GM18505 (cell line): ENCODE measurements around the gene RRM1.

Experiments used
- ATAC-seq: cut with Tn5 transposase; IDR thresholded peaks from one replicate; pipeline ENCODE4 v1.9.1; 2021; ENCODE audit not compliant: unreplicated experiment
- POLR2A ChIP-seq: IDR thresholded peaks from 4 replicates; pipeline ENCODE4 v1.6.1; 2011; ENCODE audit warnings: borderline replicate concordance; ENCODE audit not compliant: insufficient read depth, insufficient read length; ENCODE audit errors: extremely low read depth

Gene RRM1

DNA sequence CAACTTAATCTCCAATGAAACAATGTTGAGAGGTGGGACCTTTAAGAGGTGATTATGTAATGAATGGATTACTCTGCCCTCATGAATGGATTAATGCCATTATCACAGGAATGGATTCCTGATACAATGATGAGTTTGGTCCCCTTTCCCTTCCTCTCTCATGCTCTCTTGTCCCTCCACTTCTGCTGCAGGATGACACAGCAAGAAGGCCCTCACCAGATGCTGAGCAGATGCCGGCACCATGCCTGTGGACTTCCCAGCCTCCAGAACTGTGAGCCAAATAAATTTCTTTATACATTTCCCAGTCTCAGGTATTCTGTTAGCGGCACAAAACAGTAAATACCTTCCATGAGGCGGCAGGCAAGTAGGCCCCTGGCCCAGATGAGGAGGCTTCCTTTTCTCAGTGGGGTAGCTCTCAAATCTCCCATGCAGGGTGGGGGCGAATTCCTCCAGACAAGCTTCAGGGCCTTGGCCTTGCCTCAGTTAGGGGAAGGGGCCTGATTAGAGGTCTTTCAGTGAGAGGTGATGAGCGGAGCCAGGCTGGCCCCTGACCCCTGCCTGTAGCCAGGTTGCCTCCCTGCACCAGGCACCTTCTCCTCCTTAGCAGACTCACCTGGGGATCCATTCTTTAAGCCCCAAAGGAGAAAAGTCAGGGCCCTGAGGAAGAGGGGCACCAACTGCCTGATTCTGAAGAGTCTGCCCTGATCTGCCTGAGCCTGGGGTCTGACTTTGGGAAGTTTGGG is 86.0 kb downstream of the RRM1 start:
- no peak for ATAC-seq
- TF ChIP-seq POLR2A, result no peak

DNA sequence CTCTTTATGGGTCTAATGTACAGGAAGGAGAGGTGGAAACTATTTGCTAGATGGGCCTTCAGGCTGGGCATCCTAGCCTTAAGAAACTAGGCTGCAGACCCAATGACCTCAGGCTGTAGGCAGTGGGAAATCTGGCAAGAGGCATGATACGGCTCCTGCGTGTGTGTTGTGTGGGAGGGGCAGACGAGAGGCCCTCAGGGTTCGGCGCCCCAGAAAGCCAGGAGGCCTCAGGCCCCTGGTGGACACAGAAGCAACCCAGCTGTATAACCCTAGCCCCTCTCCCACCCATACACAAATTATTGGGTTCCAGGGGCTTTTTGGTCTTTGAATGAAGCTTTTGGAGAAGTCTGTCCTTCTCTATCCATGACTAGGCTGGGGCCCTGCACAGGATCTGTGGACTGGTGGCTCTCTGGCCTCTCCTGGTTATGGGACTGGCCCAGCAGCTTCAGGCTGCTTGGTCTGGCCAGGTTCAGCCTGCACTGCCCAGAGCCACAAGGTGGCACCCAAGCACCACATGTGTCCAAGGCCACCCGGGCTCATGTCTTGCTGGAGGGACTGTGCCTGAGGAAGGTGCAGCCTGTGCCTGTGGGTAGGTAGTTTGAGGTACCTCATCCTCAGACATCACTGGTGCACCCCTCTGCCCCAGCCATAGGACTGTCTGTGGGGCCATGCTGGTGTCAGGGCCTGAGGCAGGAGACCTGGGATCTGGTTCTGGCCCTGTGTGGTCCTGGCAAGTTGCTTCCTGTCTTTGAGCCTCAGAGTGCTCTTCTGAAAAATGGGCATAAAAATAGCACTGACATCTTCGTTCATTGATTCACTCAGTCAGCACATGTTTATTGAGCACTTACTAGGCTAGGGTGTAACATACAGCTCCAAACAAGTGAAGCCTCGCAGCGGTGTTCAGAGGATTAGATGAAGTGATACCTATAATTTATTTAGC is 87.5 kb downstream of the RRM1 start:
- no peak for TF ChIP-seq POLR2A
- ATAC-seq, result peak; percentile 62

DNA sequence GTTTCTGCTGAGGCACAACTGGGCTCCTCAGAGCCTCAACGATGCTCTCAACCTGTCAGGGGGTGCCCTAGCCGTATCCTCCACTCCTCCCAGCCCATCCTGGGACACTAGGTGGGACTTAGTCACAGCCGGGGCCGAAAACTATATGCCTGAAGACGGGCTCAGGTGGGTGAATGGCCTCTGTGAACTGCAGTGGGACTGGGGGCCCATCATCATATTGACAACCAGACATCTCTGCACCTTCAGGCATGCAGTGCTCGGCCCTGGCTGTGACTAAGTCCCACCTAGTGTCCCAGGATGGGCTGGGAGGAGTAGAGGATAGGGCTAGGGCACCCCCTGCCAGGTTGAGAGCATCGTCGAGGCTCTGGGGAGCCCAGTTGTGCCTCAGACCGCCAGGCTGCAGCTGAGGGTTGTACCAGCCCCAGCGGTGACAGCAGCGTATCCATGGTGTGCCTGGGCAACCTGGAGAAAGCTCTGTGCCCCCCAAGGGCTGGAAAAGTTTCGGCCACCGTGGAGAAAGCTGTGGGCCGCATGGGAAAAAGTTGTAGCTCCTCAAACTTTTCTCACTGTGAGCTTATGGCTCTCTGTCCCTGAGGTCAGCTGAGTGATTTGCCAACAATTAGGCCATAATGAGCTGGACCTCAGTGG is 88.9 kb downstream of the RRM1 start:
- no peak for ATAC-seq
- TF ChIP-seq POLR2A, result no peak

DNA sequence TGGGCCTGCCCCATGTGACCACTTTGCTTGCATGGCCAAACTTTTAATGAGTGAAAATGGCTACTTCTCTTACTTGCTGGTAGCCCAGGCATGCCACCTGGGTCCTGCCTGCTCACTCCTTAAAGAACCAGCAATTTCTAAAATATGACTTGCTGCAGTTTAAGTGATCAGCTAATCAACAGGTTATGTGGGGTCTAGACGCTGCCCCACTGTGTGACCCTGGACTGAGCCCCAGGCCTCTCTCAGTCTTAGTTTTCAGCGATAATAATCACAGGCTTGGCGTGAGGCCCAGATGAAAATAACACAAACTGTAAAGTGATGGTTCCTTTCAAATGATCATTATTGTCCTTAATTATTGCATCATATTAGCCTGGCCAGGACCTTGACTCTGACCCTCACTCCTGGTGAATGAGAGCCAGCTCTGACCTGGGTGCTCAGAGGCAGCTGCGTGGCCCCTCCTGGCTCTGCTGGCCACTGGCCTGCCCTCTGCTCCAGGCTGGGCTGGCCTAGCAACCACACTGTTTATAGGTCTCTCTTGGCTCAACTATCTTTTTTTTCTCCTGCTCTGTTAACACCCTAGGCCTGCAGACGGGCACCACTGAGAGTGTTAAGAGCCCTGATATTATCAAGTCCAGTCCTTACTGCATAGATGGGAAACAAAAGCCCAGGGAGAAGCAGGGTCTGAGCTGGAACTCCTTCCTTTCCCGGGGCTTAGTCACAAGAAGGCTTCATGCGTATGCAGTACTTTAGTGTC is 89.7 kb downstream of the RRM1 start:
- TF ChIP-seq POLR2A, result no peak
- ATAC-seq, result no peak

DNA sequence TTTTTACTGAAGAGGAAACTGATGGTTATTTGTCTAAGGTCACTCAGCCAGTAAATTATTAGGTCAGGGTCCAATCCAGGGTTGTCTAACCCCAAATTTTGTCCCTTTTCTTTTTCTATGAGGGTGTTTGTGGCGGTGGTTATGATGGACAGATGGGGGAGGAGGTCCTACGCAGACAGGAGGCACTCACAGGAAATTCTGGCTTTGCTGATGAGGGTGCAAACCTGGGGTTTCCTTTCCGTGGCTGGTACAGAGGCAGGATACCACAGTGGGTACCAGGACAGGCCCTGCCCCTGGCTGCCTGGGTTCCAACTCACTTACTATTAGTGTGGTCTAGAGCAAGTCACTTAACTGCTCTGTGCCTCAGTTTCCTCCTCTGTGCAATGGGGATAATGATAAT is 91.0 kb downstream of the RRM1 start:
- TF ChIP-seq POLR2A, result no peak
- no peak for ATAC-seq

DNA sequence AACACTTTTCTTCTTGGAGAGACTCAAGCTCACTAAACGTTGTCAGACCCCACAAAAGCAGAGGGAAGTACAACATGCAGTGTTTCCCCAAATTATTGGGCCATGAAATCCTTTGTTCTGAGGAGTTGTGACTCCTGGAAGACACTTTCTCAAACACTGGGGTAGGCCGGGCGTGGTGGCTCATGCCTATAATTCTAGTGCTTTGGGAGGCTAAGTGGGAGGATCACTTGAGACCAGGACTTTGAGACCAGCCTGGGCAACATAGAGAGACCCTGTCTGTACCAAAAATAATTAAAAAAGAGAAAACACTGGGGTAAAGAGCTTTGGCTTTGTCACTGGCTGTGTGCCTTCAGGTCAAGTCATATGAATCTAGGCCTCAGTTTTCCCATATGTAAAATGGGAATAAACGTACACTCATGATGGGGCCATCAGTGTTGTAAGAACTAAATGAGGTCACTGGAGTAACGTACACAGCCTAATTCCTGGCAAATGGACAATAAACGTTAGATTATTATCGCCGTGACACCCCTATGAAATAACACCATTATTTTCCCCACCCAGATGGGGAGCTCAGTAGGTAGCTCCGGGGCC is 92.0 kb downstream of the RRM1 start:
- TF ChIP-seq POLR2A, result no peak
- ATAC-seq, result no peak

DNA sequence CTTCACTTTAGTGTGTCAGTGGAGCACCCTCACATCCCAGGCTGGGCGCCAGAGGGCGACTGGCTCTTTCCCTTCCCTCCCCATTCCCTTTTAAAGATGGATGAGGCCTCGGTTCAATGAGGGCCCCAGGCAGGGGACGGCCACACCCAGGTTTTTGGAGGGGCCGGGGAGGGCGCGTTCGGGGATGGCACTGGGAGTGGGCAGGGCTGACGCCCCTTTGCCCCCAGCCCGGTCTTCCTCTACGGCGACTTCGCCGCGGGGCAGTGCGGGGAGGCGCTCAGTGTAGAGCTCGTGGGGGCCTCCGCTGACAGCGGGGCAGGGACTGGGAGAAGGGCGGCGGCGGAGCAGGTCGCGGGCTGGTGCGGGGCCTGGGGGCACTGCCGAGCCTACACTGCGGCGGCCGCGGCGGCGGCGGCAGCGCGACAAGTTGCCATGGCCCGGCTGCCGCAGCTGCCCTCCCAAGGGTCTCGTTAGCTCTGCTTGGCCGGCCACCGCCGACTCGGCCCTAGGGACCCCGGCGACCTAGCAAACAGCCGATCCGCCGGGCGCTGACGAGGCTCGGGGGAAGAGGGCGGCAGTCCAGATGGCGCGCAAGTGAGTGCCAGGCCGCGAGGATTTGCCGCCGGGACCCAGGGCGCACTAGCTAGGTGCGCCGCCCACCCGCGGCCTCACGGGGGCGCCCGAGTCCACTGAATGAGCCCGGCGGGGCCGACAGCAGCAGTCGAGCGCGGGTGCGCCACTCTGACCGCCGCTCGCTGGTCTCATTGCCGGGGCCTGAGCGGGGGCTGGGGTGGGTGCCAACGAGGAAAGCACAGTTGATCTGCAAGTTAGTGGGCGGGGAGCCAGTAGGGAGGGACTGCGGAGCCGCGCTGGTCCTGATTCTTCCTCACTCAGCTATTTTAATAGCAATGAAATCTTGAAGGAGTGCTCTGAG is 92.7 kb downstream of the RRM1 start:
- peak; percentile 88 for ATAC-seq
- no peak for TF ChIP-seq POLR2A
